ENCODE results near the gene OR2W3. TPM values are rescaled to one million over a fixed set of nuclear protein-coding genes. Genes with fewer than 3 reads are reported as not detected.
"Not testable (repeated sequence)": the region's sequence is repeated elsewhere in the genome, so short reads cannot be mapped to it uniquely, and the experiment has no call there.

OR2W3 gene
- total and polyA plus RNA-seq, 7 experiments from 2014 or later: 0.31 to 0.83 TPM; not detected in 5

GRCh38 chr1:247933989-247934388, 38.6 kb downstream of the OR2W3 start:
- peaks cover 0 to 13% (median 5%) of the 10 kb centered on the region in 5 donors for H3K27me3 Mint-ChIP-seq
- ATAC-seq: no peak
- Histone ChIP-seq H3K4me1 (ENCODE audit: control insufficient read depth in 2 of 2, insufficient read depth in 2 of 2, low read length in 2 of 2) (no peaks in the 10 kb centered on the region), H3K27me3 (ENCODE audit: control insufficient read depth in 2 of 2, insufficient read depth in 2 of 2, low read length in 2 of 2) (no peaks in the 10 kb centered on the region), H3K4me3 (ENCODE audit: low read length) (no peak overlapping the region), H3K9me3 (ENCODE audit: control insufficient read depth in 2 of 3, low read length in 3 of 3) (no peaks in the 10 kb centered on the region), H3K27ac (ENCODE audit: low read depth, low read length) (no peak overlapping the region), H3K36me3 (ENCODE audit: control insufficient read depth in 2 of 3, insufficient read depth in 3 of 3, low read length in 3 of 3) (no peaks in the 10 kb centered on the region)
- POLR2A ChIA-PET: no interaction called here
- H3K27ac Mint-ChIP-seq: no peak overlapping the region
- no peak overlapping the region for H3K4me3 Mint-ChIP-seq
- peaks cover 0 to 14% (median 0%) of the 10 kb centered on the region in 11 donors for H3K9me3 Mint-ChIP-seq
- peaks cover 0 to 8% (median 0%) of the 10 kb centered on the region in 7 donors for H3K4me1 Mint-ChIP-seq
- intact Hi-C loops (cut with micrococcal nuclease): loop anchor here in 1 of 2 donors (10.0 kb wide), 3 partner anchors 249 to 751 kb away; partner anchors contain the start of gene OR2T1
- no peak for DNase-seq
- CTCF ChIA-PET: interaction anchor here (0.6 kb wide), 1 partner anchor 11 kb away, joined by 3 read pairs; no protein-coding TSS in a partner anchor
- H3K36me3 Mint-ChIP-seq: no peaks in the 10 kb centered on the region

DNA sequence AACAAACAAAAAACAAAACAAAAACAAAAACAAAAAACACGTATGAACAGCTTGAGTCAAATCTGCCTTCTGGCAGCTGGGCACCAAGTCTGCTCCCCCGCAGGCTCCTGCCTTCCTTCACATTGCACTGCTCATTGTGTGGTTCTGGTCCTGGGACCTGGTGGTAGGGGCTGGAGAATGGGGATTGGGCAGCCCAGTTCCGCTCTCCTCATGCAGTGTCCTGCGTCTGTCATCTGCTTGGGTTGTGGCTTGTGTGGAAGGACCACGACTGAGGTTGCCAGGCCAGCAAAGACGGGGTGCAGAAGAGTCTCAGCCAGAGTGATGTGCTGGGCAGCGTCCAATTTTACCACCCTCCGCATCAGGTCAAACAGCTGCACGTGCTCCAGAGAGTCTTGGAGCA, 40.4 kb downstream of the OR2W3 start:
- peaks cover 0 to 12% (median 5%) of the 10 kb centered on the region in 5 donors for H3K27me3 Mint-ChIP-seq
- intact Hi-C loops (cut with micrococcal nuclease): loop anchor here (2.0 to 10.0 kb wide), 5 partner anchors 29 to 752 kb away; partner anchors contain the start of gene OR2T1 (in 1 of the 2)
- H3K4me3 Mint-ChIP-seq: peak overlapping the region in 3 of 10 donors; percentile 5 to 38 (median 33)
- peaks cover 0 to 14% (median 0%) of the 10 kb centered on the region in 11 donors for H3K9me3 Mint-ChIP-seq
- Histone ChIP-seq H3K36me3 (ENCODE audit: control insufficient read depth in 2 of 3, insufficient read depth in 3 of 3, low read length in 3 of 3) (no peaks in the 10 kb centered on the region), H3K4me3 (ENCODE audit: low read length) (no peak overlapping the region), H3K27me3 (ENCODE audit: control insufficient read depth in 2 of 2, insufficient read depth in 2 of 2, low read length in 2 of 2) (no peaks in the 10 kb centered on the region), H3K27ac (ENCODE audit: low read depth, low read length) (no peak overlapping the region), H3K4me1 (ENCODE audit: control insufficient read depth in 2 of 2, insufficient read depth in 2 of 2, low read length in 2 of 2) (no peaks in the 10 kb centered on the region), H3K9me3 (ENCODE audit: control insufficient read depth in 2 of 3, low read length in 3 of 3) (no peaks in the 10 kb centered on the region)
- CTCF ChIA-PET: interaction anchor here (1.0 kb wide), 1 partner anchor 21 kb away, joined by 3 read pairs; no protein-coding TSS in a partner anchor
- no peak for DNase-seq
- ATAC-seq: no peak
- H3K4me1 Mint-ChIP-seq: peaks cover 0 to 9% (median 0%) of the 10 kb centered on the region in 7 donors
- POLR2A ChIA-PET: no interaction called here
- no peaks in the 10 kb centered on the region for H3K36me3 Mint-ChIP-seq
- H3K27ac Mint-ChIP-seq: no peak overlapping the region

DNA sequence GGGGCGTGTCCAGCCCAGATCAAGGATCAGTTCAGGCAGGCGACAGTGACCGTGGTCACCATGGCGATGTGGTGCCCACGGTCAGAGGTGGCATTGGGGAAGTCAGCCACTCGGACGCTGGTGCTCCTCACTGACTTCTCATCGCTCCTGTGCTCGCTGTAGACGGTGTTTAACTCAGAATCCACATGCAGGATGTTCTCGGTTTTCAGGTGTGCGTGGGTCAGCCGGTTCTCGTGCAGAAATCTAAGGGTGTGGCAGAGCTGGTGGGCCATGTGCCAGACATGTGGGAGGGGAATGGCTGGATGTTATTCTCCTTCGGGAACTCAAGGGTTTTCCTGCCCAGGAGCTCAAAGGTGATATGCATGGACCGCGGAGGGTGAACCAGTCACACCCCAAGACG, 41.0 kb downstream of the OR2W3 start:
- no peaks in the 10 kb centered on the region for H3K36me3 Mint-ChIP-seq
- no peaks in the 10 kb centered on the region for H3K4me1 ChIP-seq (ENCODE audit: control insufficient read depth in 2 of 2, insufficient read depth in 2 of 2, low read length in 2 of 2)
- ChIA-PET POLR2A (no interaction called here), CTCF (interaction anchor here (1.0 kb wide), 1 partner anchor 22 kb away, joined by 3 read pairs; no protein-coding TSS in a partner anchor)
- peak overlapping the region in 1 of 9 donors; percentile 41 for H3K27ac Mint-ChIP-seq
- no peak overlapping the region for H3K4me3 ChIP-seq (ENCODE audit: low read length)
- intact Hi-C loops (cut with micrococcal nuclease): loop anchor here (2.0 to 10.0 kb wide), 5 partner anchors 30 to 751 kb away; partner anchors contain the start of gene OR2T1 (in 1 of the 2)
- H3K36me3 ChIP-seq (ENCODE audit: control insufficient read depth in 2 of 3, insufficient read depth in 3 of 3, low read length in 3 of 3): no peaks in the 10 kb centered on the region
- H3K4me1 Mint-ChIP-seq: peaks cover 0 to 15% (median 0%) of the 10 kb centered on the region in 7 donors
- no peaks in the 10 kb centered on the region for H3K27me3 ChIP-seq (ENCODE audit: control insufficient read depth in 2 of 2, insufficient read depth in 2 of 2, low read length in 2 of 2)
- H3K9me3 ChIP-seq (ENCODE audit: control insufficient read depth in 2 of 3, low read length in 3 of 3): no peaks in the 10 kb centered on the region
- H3K27ac ChIP-seq (ENCODE audit: low read depth, low read length): no peak overlapping the region
- DNase-seq (no peak), ATAC-seq (no peak)
- peak overlapping the region in 3 of 10 donors; percentile 5 to 88 (median 43) for H3K4me3 Mint-ChIP-seq
- peaks cover 0 to 14% (median 0%) of the 10 kb centered on the region in 11 donors for H3K9me3 Mint-ChIP-seq
- peaks cover 0 to 6% (median 2%) of the 10 kb centered on the region in 5 donors for H3K27me3 Mint-ChIP-seq

DNA sequence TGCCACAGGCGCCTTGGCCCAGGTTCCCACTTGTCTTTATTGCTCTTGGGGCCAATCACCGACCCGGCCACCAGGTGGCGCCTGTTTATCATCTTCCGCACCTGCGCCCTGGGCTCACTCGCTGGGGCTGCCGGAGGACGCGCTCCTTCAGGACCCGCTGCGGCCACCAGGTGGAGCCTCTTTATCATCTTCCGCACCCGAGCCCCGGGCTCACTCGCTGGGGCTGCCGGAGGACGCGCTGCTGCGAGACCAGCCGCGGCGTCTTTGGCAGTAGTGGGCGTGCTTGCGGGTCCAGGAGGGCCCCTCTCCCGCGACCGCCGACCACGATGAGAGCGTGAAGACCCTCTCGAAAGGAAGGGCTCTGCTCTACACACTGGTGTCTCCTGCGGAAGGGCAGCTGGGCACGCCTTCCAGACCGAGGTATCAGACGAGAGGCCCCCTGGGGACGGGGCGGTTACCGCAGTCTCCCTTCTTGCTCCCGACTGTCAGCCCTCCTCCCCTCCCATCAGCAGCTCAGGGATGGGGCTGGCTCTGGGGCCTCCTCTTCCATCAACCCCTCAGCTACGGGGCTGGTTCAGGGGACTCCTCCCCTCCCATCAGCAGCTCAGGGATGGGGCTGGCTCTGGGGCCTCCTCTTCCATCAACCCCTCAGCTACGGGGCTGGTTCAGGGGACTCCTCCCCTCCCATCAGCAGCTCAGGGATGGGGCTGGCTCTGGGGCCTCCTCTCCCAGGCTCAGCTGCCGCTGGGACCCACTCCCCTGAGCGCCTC, 41.8 kb downstream of the OR2W3 start:
- Mint-ChIP-seq H3K4me3 (peak overlapping the region; percentile 66 to 88 (median 82)), H3K9me3 (peaks cover 0 to 14% (median 0%) of the 10 kb centered on the region in 11 donors), H3K4me1 (peaks cover 0 to 15% (median 0%) of the 10 kb centered on the region in 7 donors), H3K27ac (peak overlapping the region in 8 of 9 donors; percentile 22 to 85 (median 60))
- H3K4me1 ChIP-seq (ENCODE audit: control insufficient read depth in 2 of 2, insufficient read depth in 2 of 2, low read length in 2 of 2); H3K27me3 Mint-ChIP-seq; H3K9me3 ChIP-seq (ENCODE audit: control insufficient read depth in 2 of 3, low read length in 3 of 3); H3K27me3 ChIP-seq (ENCODE audit: control insufficient read depth in 2 of 2, insufficient read depth in 2 of 2, low read length in 2 of 2); H3K36me3 Mint-ChIP-seq; CTCF ChIA-PET; POLR2A ChIA-PET; H3K36me3 ChIP-seq (ENCODE audit: control insufficient read depth in 2 of 3, insufficient read depth in 3 of 3, low read length in 3 of 3): not testable (repeated sequence)
- H3K4me3 ChIP-seq (ENCODE audit: low read length): peak overlapping the region; percentile 69
- ATAC-seq (peak; percentile 99), DNase-seq (peak; percentile 78 to 92 (median 85))
- intact Hi-C loops (cut with micrococcal nuclease): loop anchor here (1.0 to 10.0 kb wide), 6 partner anchors 30 to 870 kb away; partner anchors contain the start of gene OR2T1 (in 1 of the 2)
- peak overlapping the region; percentile 49 for H3K27ac ChIP-seq (ENCODE audit: low read depth, low read length)

- DNase-seq (no peak), ATAC-seq (no peak)
- Mint-ChIP-seq H3K9me3 (peaks cover 0 to 11% (median 2%) of the 10 kb centered on the region in 11 donors), H3K27ac (no peak overlapping the region), H3K4me1 (peaks cover 0 to 20% (median 0%) of the 10 kb centered on the region in 7 donors), H3K36me3 (peaks cover 0 to 9% (median 0%) of the 10 kb centered on the region in 5 donors), H3K27me3 (peaks cover 0 to 3% (median 0%) of the 10 kb centered on the region in 5 donors), H3K4me3 (no peak overlapping the region)
- CTCF ChIA-PET: no interaction called here
- Histone ChIP-seq H3K4me3 (ENCODE audit: low read length) (no peak overlapping the region), H3K27ac (ENCODE audit: low read depth, low read length) (no peak overlapping the region), H3K27me3 (ENCODE audit: control insufficient read depth in 2 of 2, insufficient read depth in 2 of 2, low read length in 2 of 2) (no peaks in the 10 kb centered on the region), H3K36me3 (ENCODE audit: control insufficient read depth in 2 of 3, insufficient read depth in 3 of 3, low read length in 3 of 3) (no peaks in the 10 kb centered on the region), H3K4me1 (ENCODE audit: control insufficient read depth in 2 of 2, insufficient read depth in 2 of 2, low read length in 2 of 2) (no peaks in the 10 kb centered on the region), H3K9me3 (ENCODE audit: control insufficient read depth in 2 of 3, low read length in 3 of 3) (no peaks in the 10 kb centered on the region)
- intact Hi-C loops (cut with micrococcal nuclease): no loop called here
- POLR2A ChIA-PET: no interaction called here
These were observed 47.2 kb downstream of the OR2W3 start for GRCh38 chr1:247942624-247943023.

Data from naive thymus-derived CD4-positive, alpha-beta T cell (primary cell).